KMS-11 (cell line): ENCODE data around the gene TMEM214.

Source experiments
- H2AFZ ChIP-seq: fragments of 200-600 bp; sonication (generic); 2 replicates; pipeline ENCODE4 v1.6.1; 2016; ENCODE audit warnings: antibody characterized with exemption, mixed run types, low read depth
- H3K27ac ChIP-seq: fragments of 200-600 bp; sonication (generic); 2 replicates; pipeline ENCODE4 v1.6.1; 2016; ENCODE audit warnings: mild to moderate bottlenecking, mixed run types
- H3K27me3 ChIP-seq: fragments of 200-600 bp; sonication (generic); 2 replicates; pipeline ENCODE4 v1.6.1; 2017; ENCODE audit warnings: mild to moderate bottlenecking, low read depth, mixed run types, moderate library complexity; ENCODE audit not compliant: insufficient read depth
- H3K36me3 ChIP-seq: fragments of 200-600 bp; sonication (generic); 2 replicates; pipeline ENCODE4 v1.6.1; 2017; ENCODE audit warnings: mild to moderate bottlenecking, mixed run types; ENCODE audit not compliant: insufficient read depth
- H3K4me1 ChIP-seq: fragments of 200-600 bp; sonication (generic); 2 replicates; pipeline ENCODE4 v1.6.1; 2016; ENCODE audit warnings: mild to moderate bottlenecking, low read depth, mixed run types; ENCODE audit not compliant: poor library complexity, severe bottlenecking
- H3K4me2 ChIP-seq: fragments of 200-600 bp; sonication (generic); 2 replicates; pipeline ENCODE4 v1.7.0; 2016; ENCODE audit warnings: mild to moderate bottlenecking, mixed run types
- H3K4me3 ChIP-seq: fragments of 200-600 bp; sonication (generic); IDR thresholded peaks from 2 replicates; pipeline ENCODE4 v1.6.1; 2017; ENCODE audit warnings: low read depth, low read length, mixed read lengths; ENCODE audit not compliant: insufficient read depth
- H3K79me2 ChIP-seq: fragments of 200-600 bp; sonication (generic); 2 replicates; pipeline ENCODE4 v1.6.1; 2016; ENCODE audit warnings: low read depth, mixed run types; ENCODE audit not compliant: insufficient read depth
- H3K9ac ChIP-seq: fragments of 200-600 bp; sonication (generic); 2 replicates; pipeline ENCODE4 v1.6.1; 2016; ENCODE audit warnings: mild to moderate bottlenecking, mixed run types
- H4K20me1 ChIP-seq: fragments of 200-600 bp; sonication (generic); 2 replicates; pipeline ENCODE4 v1.6.1; 2016; ENCODE audit warnings: mild to moderate bottlenecking, mixed run types; ENCODE audit not compliant: insufficient read depth
- TF ChIP-seq, protein P1 (sequence below): fragments of 200-600 bp; sonication (generic); conservative IDR thresholded peaks from 2 replicates; pipeline ENCODE4 v1.6.1; 2017; ENCODE audit warnings: low read depth, mild to moderate bottlenecking, antibody characterized with exemption, low read length, moderate library complexity, mixed read lengths

Gene TMEM214

DNA sequence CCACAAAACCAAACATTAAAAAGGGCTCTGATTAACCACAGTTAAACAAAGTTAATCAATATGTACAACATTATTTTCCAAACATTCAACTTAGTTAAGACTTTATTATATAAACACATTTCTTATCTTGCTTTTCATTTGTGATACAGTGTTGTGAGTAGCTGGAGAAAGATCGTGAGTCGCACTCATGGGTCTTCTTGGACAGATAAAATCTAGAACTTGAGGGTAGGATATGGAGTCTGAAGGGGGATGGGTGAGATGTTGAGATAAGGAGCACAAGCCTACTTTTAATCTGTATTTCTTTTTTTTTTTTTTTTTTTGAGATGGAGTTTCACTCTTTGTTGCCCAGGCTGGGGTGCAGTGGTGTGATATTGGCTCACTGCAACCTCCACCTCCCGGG lies 22.6 kb upstream of the TMEM214 start:
- TF ChIP-seq, protein P1, sequence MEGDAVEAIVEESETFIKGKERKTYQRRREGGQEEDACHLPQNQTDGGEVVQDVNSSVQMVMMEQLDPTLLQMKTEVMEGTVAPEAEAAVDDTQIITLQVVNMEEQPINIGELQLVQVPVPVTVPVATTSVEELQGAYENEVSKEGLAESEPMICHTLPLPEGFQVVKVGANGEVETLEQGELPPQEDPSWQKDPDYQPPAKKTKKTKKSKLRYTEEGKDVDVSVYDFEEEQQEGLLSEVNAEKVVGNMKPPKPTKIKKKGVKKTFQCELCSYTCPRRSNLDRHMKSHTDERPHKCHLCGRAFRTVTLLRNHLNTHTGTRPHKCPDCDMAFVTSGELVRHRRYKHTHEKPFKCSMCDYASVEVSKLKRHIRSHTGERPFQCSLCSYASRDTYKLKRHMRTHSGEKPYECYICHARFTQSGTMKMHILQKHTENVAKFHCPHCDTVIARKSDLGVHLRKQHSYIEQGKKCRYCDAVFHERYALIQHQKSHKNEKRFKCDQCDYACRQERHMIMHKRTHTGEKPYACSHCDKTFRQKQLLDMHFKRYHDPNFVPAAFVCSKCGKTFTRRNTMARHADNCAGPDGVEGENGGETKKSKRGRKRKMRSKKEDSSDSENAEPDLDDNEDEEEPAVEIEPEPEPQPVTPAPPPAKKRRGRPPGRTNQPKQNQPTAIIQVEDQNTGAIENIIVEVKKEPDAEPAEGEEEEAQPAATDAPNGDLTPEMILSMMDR, result no peak
- Histone ChIP-seq H3K27me3 (no peaks in the 10 kb centered on the region; the same call in 1 of the 2 replicates), H3K36me3 (no peaks in the 10 kb centered on the region), H3K27ac (no peak overlapping the region), H2AFZ (no peak overlapping the region), H3K4me3 (no peak overlapping the region), H3K4me1 (peaks cover 6% of the 10 kb centered on the region), H3K79me2 (no peaks in the 10 kb centered on the region), H3K4me2 (no peak overlapping the region), H4K20me1 (no peaks in the 10 kb centered on the region), H3K9ac (no peak overlapping the region)

DNA sequence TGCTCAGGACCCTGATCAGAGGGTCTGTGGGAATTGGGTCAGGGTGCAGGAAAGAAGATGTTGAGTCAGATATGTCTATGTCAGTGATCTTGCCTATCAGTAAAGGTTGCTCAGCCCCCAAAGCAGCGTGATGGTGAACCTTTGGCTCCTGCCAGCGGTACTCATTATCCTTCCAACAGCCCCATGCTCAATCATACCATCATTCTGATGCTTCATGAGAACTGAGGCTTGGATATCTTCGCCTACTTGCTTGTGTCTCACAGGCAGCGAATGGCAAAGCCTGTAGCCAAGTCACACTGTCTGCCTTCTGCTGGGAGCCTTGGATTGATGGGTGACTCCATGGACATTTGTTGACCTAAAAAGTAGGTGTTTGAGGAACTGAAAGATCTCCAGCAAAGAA lies 19.0 kb upstream of the TMEM214 start:
- Histone ChIP-seq H3K4me1 (peaks cover 19% of the 10 kb centered on the region), H3K79me2 (no peaks in the 10 kb centered on the region), H3K36me3 (no peaks in the 10 kb centered on the region), H3K9ac (no peak overlapping the region), H3K4me3 (no peak overlapping the region), H2AFZ (no peak overlapping the region), H3K4me2 (no peak overlapping the region), H4K20me1 (no peaks in the 10 kb centered on the region), H3K27me3 (no peaks in the 10 kb centered on the region; the same call in 1 of the 2 replicates), H3K27ac (no peak overlapping the region)
- TF ChIP-seq, protein P1, result no peak

DNA sequence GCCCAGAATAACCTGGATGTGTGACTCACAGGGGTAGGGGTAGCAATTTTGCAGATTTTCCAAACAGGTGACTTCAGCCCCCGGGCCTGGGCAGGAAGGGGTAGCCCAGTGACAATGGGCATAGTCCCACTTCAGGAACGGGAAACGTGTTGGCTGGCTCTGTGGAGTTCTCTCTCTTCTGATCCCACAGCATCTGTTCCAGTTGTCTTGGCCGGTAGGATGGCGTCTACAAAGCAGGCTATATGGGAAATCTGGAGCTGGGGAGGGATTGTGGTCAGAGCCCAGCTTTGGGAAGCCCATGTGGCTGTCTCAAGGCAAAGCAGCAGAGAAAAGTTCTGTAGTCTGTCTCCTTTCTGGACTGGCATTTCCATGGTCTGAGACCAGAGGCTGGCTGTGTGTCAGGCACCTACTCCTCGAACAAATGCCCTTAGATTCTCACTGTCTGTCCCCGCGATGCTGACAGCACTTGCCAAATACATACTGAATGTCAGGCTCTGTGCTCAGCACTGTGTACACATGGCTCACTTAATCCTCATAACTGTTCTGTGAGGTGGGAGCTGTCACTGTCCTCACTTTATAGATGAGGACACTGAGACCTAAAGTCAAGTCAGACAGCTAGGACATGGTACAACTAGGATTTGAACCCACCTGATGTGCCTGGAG lies 17.9 kb upstream of the TMEM214 start:
- Histone ChIP-seq H3K9ac (no peak overlapping the region), H3K27me3 (no peaks in the 10 kb centered on the region), H3K36me3 (no peaks in the 10 kb centered on the region), H2AFZ (no peak overlapping the region), H3K4me1 (peaks cover 19% of the 10 kb centered on the region), H3K4me2 (no peak overlapping the region), H4K20me1 (no peaks in the 10 kb centered on the region), H3K4me3 (no peak overlapping the region), H3K79me2 (no peaks in the 10 kb centered on the region), H3K27ac (no peak overlapping the region)
- TF ChIP-seq, protein P1, result no peak

DNA sequence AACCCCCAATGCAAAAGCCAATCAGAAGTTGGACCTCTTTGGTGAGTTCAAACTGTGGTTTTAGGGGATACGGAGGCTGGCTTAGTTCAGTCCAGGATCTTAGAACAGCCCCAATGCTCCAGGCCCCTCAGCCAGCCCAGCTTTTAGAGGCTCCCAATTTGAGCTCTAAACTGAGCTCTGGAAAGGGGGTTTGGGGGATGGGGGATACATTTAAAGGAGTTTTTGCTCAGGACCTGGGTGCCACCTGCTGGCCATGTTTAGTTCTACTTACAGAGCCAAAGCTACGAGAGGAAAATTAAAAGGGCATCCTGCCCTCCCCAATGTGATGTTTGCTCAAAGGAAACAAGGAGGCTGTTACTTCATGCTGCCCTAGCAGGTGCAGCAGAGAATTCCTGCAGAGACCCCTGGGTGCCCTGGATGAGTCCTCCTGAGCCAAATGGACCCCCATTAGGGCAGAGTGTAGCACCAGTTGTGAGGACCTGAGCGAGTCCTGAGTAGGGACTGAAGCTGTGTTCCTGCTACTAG lies 15.9 kb upstream of the TMEM214 start:
- no peak overlapping the region for H3K27ac ChIP-seq
- no peaks in the 10 kb centered on the region for H4K20me1 ChIP-seq
- no peak overlapping the region for H3K4me3 ChIP-seq
- H3K36me3 ChIP-seq, result no peaks in the 10 kb centered on the region
- no peak overlapping the region for H3K4me2 ChIP-seq
- H3K27me3 ChIP-seq, result no peaks in the 10 kb centered on the region
- H3K9ac ChIP-seq, result no peak overlapping the region
- no peaks in the 10 kb centered on the region for H3K79me2 ChIP-seq
- no peak overlapping the region for H2AFZ ChIP-seq
- TF ChIP-seq, protein P1, result peak; percentile 86
- peaks cover 13% of the 10 kb centered on the region for H3K4me1 ChIP-seq
